GM19043 (cell line): Measurements from ENCODE around the gene TIAM2.

ENCODE experiments used
- ATAC-seq: cut with Tn5 transposase; IDR thresholded peaks from one replicate; pipeline ENCODE4 v1.9.1; 2021; ENCODE audit warnings: low read depth; ENCODE audit not compliant: unreplicated experiment

The TIAM2 gene

GRCh38 chr6:155121699-155122098 is 126.6 kb downstream of the TIAM2 start:
- no peak for ATAC-seq

- no peak for ATAC-seq
Measured at GRCh38 chr6:155122199-155122950, 127.3 kb downstream of the TIAM2 start.

GRCh38 chr6:155123520-155123919 is 128.4 kb downstream of the TIAM2 start:
- no peak for ATAC-seq

GRCh38 chr6:155125906-155126305 is 130.8 kb downstream of the TIAM2 start:
- ATAC-seq = no peak

GRCh38 chr6:155126727-155127439 is 131.8 kb downstream of the TIAM2 start:
- no peak for ATAC-seq

- no peak for ATAC-seq
Measured at GRCh38 chr6:155128977-155129376, 133.9 kb downstream of the TIAM2 start.

- ATAC-seq = no peak
Measured at GRCh38 chr6:155129744-155130143, 134.6 kb downstream of the TIAM2 start.

GRCh38 chr6:155130161-155130853 is 135.2 kb downstream of the TIAM2 start:
- no peak for ATAC-seq

GRCh38 chr6:155132617-155133016 is 137.5 kb downstream of the TIAM2 start:
- no peak for ATAC-seq

- ATAC-seq = no peak
Measured at GRCh38 chr6:155141002-155141401, 145.9 kb downstream of the TIAM2 start.

GRCh38 chr6:155141512-155141911 is 146.4 kb downstream of the TIAM2 start:
- no peak for ATAC-seq

GRCh38 chr6:155142168-155143028 is 147.3 kb downstream of the TIAM2 start:
- ATAC-seq = no peak

- ATAC-seq = peak; percentile 45
Measured at GRCh38 chr6:155143029-155143577, 148.0 kb downstream of the TIAM2 start.

- ATAC-seq = no peak
Measured at GRCh38 chr6:155143578-155144106, 148.5 kb downstream of the TIAM2 start.

- ATAC-seq = no peak
Measured at GRCh38 chr6:155146205-155146604, 151.1 kb downstream of the TIAM2 start.

- no peak for ATAC-seq
Measured at GRCh38 chr6:155147958-155148663, 153.0 kb downstream of the TIAM2 start.

- ATAC-seq = no peak
Measured at GRCh38 chr6:155150967-155151671, 156.0 kb downstream of the TIAM2 start.

GRCh38 chr6:155152211-155153076 is 157.3 kb downstream of the TIAM2 start:
- ATAC-seq = no peak
